Naive B cell (primary cell): Measurements from ENCODE around the gene NES. TPM values are rescaled to one million over a fixed set of nuclear protein-coding genes. Genes with fewer than 3 reads are reported as not detected.
A peak's percentile ranks its signal among the peaks of the same experiment; 100 is the strongest.

ENCODE experiments used
- ATAC-seq, 2 donors: fragments of 150-1000 bp; cut with Tn5 transposase; 2 replicates each; pipeline ENCODE4 v1.10.0; 2021; ENCODE audit warnings: low read depth in 2 of 2, mild to moderate bottlenecking in 2 of 2, moderate library complexity in 2 of 2
- DNase-seq: peaks from one replicate; pipeline ENCODE4 v3.0.0; 2022
- H3K27ac Mint-ChIP-seq, 6 donors: one replicate each; pipeline ENCODE4 v1.8.0; 2020 to 2022; ENCODE audit warnings: mild to moderate bottlenecking in 6 of 6, mixed read lengths in 6 of 6, moderate library complexity in 5 of 6, inconsistent platforms in 2 of 6
- H3K27me3 Mint-ChIP-seq, 3 donors: one replicate each; pipeline ENCODE4 v1.8.0; 2021 to 2022; ENCODE audit warnings: mixed read lengths in 3 of 3, mild to moderate bottlenecking in 1 of 3
- H3K36me3 Mint-ChIP-seq, 2 donors: one replicate each; pipeline ENCODE4 v1.8.0; 2020 to 2022; ENCODE audit warnings: mixed read lengths in 2 of 2, inconsistent platforms in 1 of 2, mild to moderate bottlenecking in 1 of 2
- H3K4me1 Mint-ChIP-seq, 3 donors: one replicate each; pipeline ENCODE4 v1.8.0; 2020 to 2022; ENCODE audit warnings: mixed read lengths in 3 of 3, inconsistent platforms in 1 of 3, mild to moderate bottlenecking in 1 of 3, moderate library complexity in 1 of 3
- H3K4me3 Mint-ChIP-seq, 8 donors: one replicate each; pipeline ENCODE4 v1.8.0; 2020 to 2022; ENCODE audit warnings: mild to moderate bottlenecking in 8 of 8, mixed read lengths in 8 of 8, moderate library complexity in 8 of 8, inconsistent platforms in 2 of 8
- H3K9me3 Mint-ChIP-seq, 7 donors: one replicate each; pipeline ENCODE4 v1.8.0; 2020 to 2022; ENCODE audit warnings: mixed read lengths in 7 of 7, mild to moderate bottlenecking in 5 of 7, inconsistent platforms in 2 of 7, moderate library complexity in 1 of 7
- polyA plus RNA-seq, 6 donors: library from polyadenylated mRNA; unstranded; fragments of 300-500 nt; fragmentation: Illumina TruSeq; gene quantifications; one replicate each; pipeline ENCODE4 v1.2.3, GENCODE V29; 2021; ENCODE audit warnings: low read depth in 6 of 6

The NES gene
- polyA plus RNA-seq, 6 donors from 2014 or later: not detected

DNA sequence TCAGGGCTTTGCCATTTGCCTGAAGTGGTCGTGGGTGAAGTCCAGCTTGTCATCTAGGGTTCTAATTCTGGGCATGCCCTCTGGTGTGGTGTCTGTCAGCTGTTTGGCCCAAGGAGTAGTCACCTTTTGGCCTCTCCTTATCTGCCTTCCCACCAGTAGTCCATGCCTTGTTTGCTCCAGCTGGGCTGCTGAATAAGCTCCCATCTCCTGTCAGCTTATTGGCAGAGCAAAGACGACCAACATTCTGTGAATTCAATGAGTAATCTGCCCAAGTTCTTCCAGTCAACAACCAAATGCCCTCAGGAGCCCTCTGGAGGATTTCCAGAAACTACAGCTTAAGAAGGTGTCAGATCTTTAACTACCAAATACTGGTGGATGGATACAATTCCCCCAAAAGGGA lies 28.3 kb downstream of the NES start:
- peaks cover 73 to 98% (median 98%) of the 10 kb centered on the region in 3 donors for H3K27me3 Mint-ChIP-seq
- peaks cover 0 to 21% of the 10 kb centered on the region in 2 donors for H3K36me3 Mint-ChIP-seq
- H3K27ac Mint-ChIP-seq: peak overlapping the region in 1 of 6 donors; percentile 33

DNA sequence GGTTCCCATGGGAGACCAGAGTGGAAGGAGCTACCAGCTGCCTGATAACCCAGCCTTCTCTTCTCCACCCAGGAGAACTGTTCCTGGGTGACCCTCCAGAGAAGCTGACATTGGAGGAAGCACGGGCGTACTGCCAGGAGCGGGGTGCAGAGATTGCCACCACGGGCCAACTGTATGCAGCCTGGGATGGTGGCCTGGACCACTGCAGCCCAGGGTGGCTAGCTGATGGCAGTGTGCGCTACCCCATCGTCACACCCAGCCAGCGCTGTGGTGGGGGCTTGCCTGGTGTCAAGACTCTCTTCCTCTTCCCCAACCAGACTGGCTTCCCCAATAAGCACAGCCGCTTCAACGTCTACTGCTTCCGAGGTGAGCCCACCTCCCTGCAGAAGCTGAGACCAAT lies 28.7 kb downstream of the NES start:
- H3K27ac Mint-ChIP-seq: peak overlapping the region in 1 of 6 donors; percentile 33
- no peak for ATAC-seq

More for the DNA sequence above, 28.3 kb downstream of the NES start:
- DNase-seq (no peak), ATAC-seq (no peak)
- Mint-ChIP-seq H3K9me3 (peaks cover 0 to 1% (median 0%) of the 10 kb centered on the region in 7 donors), H3K4me3 (no peak overlapping the region), H3K4me1 (peaks cover 0 to under 1% (median 0%) of the 10 kb centered on the region in 3 donors)

DNA sequence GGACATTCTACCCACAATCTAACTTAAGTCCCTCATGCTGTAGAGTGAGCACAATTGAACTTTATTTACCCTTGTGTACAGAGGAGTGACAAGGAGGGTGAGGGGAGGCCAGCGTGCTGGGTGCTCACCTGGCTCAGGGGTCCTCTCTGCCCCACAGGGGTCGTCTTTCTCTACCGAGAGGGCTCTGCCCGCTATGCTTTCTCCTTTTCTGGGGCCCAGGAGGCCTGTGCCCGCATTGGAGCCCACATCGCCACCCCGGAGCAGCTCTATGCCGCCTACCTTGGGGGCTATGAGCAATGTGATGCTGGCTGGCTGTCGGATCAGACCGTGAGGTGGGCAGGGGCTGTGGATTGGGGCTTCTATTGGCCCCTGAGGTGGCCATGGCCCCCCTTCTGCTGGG lies 29.9 kb downstream of the NES start:
- Mint-ChIP-seq H3K4me1 (peaks cover 12 to 15% (median 12%) of the 10 kb centered on the region in 3 donors), H3K27me3 (peaks cover 75 to 98% (median 97%) of the 10 kb centered on the region in 3 donors), H3K27ac (no peak overlapping the region), H3K36me3 (peaks cover 0 to 14% of the 10 kb centered on the region in 2 donors), H3K9me3 (peaks cover 0 to 1% (median 0%) of the 10 kb centered on the region in 7 donors), H3K4me3 (peak overlapping the region in 1 of 8 donors; percentile 52)
- no peak for DNase-seq
- no peak for ATAC-seq

More for the DNA sequence above, 28.7 kb downstream of the NES start:
- H3K9me3 Mint-ChIP-seq: peaks cover 0 to 1% (median 0%) of the 10 kb centered on the region in 7 donors
- DNase-seq: no peak
- no peak overlapping the region for H3K4me3 Mint-ChIP-seq
- peaks cover 3 to 5% (median 4%) of the 10 kb centered on the region in 3 donors for H3K4me1 Mint-ChIP-seq
- peaks cover 0 to 21% of the 10 kb centered on the region in 2 donors for H3K36me3 Mint-ChIP-seq
- peaks cover 73 to 98% (median 98%) of the 10 kb centered on the region in 3 donors for H3K27me3 Mint-ChIP-seq

DNA sequence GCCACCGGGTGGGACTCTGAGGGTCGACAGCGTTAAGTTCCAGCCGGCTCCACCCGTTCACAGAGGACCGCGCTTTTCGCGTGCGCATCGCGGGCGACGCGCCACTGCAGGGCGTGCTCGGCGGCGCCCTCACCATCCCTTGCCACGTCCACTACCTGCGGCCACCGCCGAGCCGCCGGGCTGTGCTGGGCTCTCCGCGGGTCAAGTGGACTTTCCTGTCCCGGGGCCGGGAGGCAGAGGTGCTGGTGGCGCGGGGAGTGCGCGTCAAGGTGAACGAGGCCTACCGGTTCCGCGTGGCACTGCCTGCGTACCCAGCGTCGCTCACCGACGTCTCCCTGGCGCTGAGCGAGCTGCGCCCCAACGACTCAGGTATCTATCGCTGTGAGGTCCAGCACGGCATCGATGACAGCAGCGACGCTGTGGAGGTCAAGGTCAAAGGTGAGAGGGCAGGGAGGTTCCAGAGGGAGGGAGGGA lies 30.4 kb downstream of the NES start:
- ATAC-seq: no peak
- no peak overlapping the region for H3K4me3 Mint-ChIP-seq
- no peaks in the 10 kb centered on the region for H3K9me3 Mint-ChIP-seq
- DNase-seq: no peak
- peaks cover 12 to 18% (median 13%) of the 10 kb centered on the region in 3 donors for H3K4me1 Mint-ChIP-seq
- H3K27ac Mint-ChIP-seq: no peak overlapping the region
- H3K27me3 Mint-ChIP-seq: peaks cover 71 to 98% (median 95%) of the 10 kb centered on the region in 3 donors
- H3K36me3 Mint-ChIP-seq: peaks cover 0 to 8% of the 10 kb centered on the region in 2 donors

DNA sequence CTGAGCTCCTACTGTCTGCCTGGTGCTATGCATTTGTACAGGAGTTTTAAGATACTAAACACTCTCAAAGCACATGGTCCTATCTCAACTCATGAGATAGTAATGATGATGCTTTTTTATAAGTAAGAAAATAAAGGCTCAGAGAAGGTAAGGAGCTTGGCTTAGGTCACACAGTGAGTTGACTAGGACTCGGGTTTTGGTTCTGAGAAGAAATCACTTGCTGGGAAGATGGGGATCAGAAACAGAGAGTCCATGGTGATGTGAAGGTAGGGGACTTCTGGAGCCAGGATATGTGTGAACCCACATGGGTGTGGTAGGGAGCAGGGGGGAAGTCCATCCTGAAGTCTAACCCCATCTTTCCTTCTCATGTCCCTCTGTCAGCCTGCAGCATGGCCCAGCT lies 31.5 kb downstream of the NES start:
- DNase-seq (no peak), ATAC-seq (no peak)
- H3K36me3 Mint-ChIP-seq: peaks cover 0 to 7% of the 10 kb centered on the region in 2 donors
- H3K4me1 Mint-ChIP-seq: peaks cover 21 to 29% (median 23%) of the 10 kb centered on the region in 3 donors
- peak overlapping the region in 1 of 6 donors; percentile 67 for H3K27ac Mint-ChIP-seq
- no peak overlapping the region for H3K4me3 Mint-ChIP-seq
- peaks cover 75 to 98% (median 97%) of the 10 kb centered on the region in 3 donors for H3K27me3 Mint-ChIP-seq
- no peaks in the 10 kb centered on the region for H3K9me3 Mint-ChIP-seq

DNA sequence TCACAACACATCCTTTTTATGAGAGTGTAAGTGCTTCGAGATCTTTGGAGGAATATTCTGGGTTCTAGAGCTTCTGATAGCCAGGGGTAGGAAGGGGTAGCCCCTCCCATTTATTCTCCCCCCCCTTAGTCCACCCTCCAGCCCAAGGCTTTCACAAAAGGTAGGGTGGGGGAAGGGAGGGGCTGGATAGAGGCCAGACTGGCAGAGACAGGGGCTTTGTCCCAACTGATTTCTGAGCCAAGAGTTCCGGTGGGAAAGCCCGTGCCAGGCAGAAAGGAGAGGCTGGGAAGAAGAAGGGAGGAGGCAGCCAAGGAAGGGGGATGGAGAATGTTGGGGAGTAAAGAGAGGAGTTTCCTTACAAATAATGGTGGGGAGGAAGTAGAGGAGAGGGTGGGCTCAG lies 32.2 kb downstream of the NES start:
- Mint-ChIP-seq H3K36me3 (peaks cover 0 to 7% of the 10 kb centered on the region in 2 donors), H3K27me3 (peaks cover 77 to 97% (median 96%) of the 10 kb centered on the region in 3 donors), H3K4me3 (no peak overlapping the region), H3K27ac (peak overlapping the region in 2 of 6 donors; percentile 27 to 92), H3K4me1 (peaks cover 21 to 29% (median 23%) of the 10 kb centered on the region in 3 donors), H3K9me3 (no peaks in the 10 kb centered on the region)
- ATAC-seq: no peak
- no peak for DNase-seq

DNA sequence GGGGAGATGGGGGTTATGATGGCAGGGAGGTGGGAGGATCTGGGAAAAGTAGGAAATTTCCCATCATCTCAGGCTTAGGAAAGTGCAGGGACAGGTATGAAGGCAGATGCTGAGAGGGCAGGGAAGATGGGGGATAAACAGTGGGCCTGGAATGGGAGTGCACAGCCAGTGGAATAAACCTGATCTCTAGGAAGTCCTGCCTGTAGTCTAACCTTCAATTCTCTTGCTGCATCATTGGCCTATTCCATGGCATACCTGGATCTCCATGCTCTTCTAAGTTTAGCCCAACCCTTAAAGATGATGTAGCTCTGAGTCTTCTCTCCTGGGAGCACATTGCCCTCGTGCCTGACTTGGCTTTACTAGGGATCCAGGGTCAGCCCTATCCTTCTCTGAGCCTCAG lies 32.6 kb downstream of the NES start:
- no peak for ATAC-seq
- Mint-ChIP-seq H3K4me3 (no peak overlapping the region), H3K9me3 (no peaks in the 10 kb centered on the region), H3K4me1 (peaks cover 21 to 29% (median 23%) of the 10 kb centered on the region in 3 donors), H3K36me3 (peaks cover 0 to 7% of the 10 kb centered on the region in 2 donors), H3K27me3 (peaks cover 76 to 97% (median 96%) of the 10 kb centered on the region in 3 donors), H3K27ac (peak overlapping the region in 1 of 6 donors; percentile 27)
- DNase-seq: no peak

DNA sequence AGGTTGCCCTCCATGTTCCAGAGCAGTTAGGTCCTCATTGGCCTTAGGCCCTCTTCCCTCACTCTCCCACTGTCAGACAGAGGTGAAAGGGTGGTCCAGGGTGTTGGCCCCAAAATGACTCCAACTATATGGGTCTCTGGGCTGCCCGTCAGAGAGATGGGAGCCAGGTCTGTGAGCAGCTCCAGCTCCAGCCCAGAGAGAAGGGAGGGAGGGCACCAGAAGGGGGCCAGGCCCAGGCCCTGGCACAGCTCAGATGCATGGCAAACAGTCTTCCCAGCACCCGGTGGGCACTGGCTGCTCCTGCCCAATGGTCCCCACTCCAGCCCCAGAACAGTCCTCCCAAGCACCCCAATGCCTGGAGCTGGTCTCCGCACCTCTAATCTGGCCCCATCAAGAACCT lies 33.1 kb downstream of the NES start:
- no peak overlapping the region for H3K4me3 Mint-ChIP-seq
- DNase-seq: no peak

DNA sequence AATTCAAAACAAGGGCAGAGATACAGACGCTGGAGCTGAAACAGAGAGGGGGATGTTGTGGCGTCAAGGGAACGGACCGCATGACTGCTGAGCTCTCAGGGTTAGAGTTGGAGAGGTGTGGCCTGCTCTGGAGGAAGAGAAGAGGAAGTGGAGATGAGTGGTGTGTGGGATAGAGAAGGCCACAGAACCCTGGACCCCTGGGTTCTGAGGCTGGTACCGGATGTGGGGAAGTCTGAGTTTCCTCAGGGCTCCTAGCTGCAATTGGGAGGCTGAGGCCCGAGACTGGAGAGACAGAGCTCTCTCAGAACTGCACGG lies 33.5 kb downstream of the NES start:
- Mint-ChIP-seq H3K4me3 (no peak overlapping the region), H3K36me3 (peaks cover 0 to 7% of the 10 kb centered on the region in 2 donors), H3K9me3 (no peaks in the 10 kb centered on the region), H3K4me1 (peaks cover 21 to 29% (median 23%) of the 10 kb centered on the region in 3 donors), H3K27me3 (peaks cover 77 to 97% (median 97%) of the 10 kb centered on the region in 3 donors), H3K27ac (peak overlapping the region in 1 of 6 donors; percentile 56)
- peak; percentile 79 to 81 for ATAC-seq
- no peak for DNase-seq

More for the DNA sequence above, 33.1 kb downstream of the NES start:
- Mint-ChIP-seq H3K9me3 (no peaks in the 10 kb centered on the region), H3K4me1 (peaks cover 21 to 29% (median 23%) of the 10 kb centered on the region in 3 donors), H3K27me3 (peaks cover 77 to 97% (median 96%) of the 10 kb centered on the region in 3 donors), H3K27ac (no peak overlapping the region), H3K36me3 (peaks cover 0 to 7% of the 10 kb centered on the region in 2 donors)
- ATAC-seq: no peak

DNA sequence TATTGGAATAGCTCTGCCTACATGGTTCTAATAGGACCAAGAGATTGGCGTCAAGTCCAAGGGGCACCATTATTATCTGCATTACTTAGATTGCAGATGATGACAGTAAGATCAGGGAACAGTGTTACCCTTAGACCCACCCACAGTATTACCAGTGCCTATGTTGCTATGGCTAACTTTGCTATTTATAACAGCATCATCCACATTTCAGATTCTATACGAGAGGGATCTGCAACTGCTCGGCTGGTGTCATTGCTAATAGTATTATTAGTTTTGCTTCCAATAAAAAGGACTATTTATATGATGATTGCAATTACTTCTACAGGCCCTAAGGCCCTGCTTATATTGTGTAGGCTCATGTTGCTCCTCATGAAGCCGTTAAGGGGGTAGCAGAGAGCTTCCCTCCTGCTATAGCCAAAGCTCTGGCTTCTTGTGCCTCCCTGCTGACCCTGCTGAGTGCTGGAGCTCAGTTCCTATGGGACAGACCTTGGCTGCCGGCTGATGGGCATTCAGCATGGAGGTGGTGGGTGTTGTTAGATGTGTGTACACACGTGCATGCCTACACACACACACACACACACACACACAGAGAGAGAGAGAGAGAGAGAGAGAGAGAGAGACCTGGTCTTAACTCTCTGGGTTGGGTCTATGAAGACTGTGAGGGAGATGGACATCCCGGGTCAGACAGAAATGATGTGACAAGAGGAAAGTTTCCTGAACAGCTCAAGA lies 34.0 kb downstream of the NES start:
- Mint-ChIP-seq H3K4me3 (peak overlapping the region in 7 of 8 donors; percentile 29 to 77 (median 67)), H3K27ac (peak overlapping the region in 2 of 6 donors; percentile 24 to 56), H3K4me1 (peaks cover 21 to 29% (median 23%) of the 10 kb centered on the region in 3 donors), H3K36me3 (peaks cover 0 to 7% of the 10 kb centered on the region in 2 donors), H3K9me3 (no peaks in the 10 kb centered on the region), H3K27me3 (peaks cover 76 to 97% (median 97%) of the 10 kb centered on the region in 3 donors)
- ATAC-seq (no peak), DNase-seq (no peak)

DNA sequence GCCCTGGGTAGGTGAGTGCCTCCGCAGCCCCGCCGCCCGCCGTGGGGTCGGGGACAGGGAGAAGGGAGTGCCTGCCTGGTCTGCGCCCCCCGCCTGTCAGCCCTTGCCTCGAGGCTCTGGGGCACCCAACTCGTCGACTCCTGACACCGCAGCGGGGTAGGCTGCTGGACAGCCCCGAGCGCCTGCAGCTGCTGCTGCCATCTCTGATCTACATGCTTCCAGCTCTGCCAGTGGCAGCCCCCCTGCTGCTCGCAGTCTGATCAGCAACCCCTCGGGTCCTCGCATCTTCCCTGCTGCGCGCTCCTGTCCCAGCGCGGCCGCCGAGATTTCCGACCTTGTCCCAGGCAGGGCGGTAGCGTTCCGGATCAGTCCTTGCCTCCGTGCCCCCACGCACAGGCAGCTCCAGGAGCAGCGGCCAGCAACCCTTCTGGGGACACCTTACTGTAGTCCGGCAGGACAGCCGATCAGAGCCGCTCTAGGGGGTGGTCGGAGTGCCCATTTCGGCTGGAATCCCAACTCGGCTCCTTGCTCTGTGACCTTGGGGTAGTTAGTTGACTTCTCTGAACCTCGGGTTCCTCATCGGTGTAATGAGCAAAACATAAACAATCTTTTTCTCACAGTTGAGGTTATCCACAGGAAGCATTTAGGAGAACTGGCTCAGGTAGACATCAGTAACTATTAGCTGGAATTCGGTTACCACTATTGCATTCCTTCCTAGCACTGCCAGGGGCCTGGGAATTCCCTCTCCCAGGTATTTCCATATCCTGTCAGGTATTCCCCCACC lies 34.8 kb downstream of the NES start:
- Mint-ChIP-seq H3K27ac (peak overlapping the region in 1 of 6 donors; percentile 15), H3K4me1 (peaks cover 21 to 29% (median 23%) of the 10 kb centered on the region in 3 donors), H3K36me3 (peaks cover 0 to 7% of the 10 kb centered on the region in 2 donors), H3K27me3 (peaks cover 73 to 93% (median 93%) of the 10 kb centered on the region in 3 donors), H3K4me3 (peak overlapping the region in 7 of 8 donors; percentile 63 to 77 (median 74)), H3K9me3 (no peaks in the 10 kb centered on the region)
- ATAC-seq (no peak), DNase-seq (no peak)

DNA sequence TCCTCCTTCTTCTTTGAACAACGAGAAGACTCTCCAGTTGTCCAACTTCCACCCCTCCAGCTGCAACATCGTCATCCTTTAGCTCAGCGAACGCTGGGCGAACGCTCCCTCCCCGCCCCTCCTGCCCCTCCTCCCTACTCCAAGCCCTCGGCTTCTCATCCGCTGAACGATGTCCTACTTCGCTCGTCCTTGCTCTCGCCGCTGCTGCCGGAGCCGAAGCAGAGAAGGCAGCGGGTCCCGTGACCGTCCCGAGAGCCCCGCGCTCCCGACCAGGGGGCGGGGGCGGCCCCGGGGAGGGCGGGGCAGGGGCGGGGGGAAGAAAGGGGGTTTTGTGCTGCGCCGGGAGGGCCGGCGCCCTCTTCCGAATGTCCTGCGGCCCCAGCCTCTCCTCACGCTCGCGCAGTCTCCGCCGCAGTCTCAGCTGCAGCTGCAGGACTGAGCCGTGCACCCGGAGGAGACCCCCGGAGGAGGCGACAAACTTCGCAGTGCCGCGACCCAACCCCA lies 35.4 kb downstream of the NES start, which contains the start of gene BCAN:
Gene BCAN (plus strand): TSS at position 357 of the 504 bp plus-strand sequence. CDS start 3,938 bp downstream, outside the sequence.
- Mint-ChIP-seq H3K36me3 (peaks cover 0 to 7% of the 10 kb centered on the region in 2 donors), H3K9me3 (no peaks in the 10 kb centered on the region), H3K4me1 (peaks cover 21 to 29% (median 23%) of the 10 kb centered on the region in 3 donors), H3K27me3 (peaks cover 70 to 87% (median 87%) of the 10 kb centered on the region in 3 donors), H3K4me3 (peak within 1 kb of the TSS; percentile 18 to 82 (median 75)), H3K27ac (peak within 1 kb of the TSS in 3 of 6 donors; percentile 43 to 79 (median 49))
- DNase-seq (no peak), ATAC-seq (peak; percentile 39 to 44)
